ENCODE results near the gene DGKQ.

The DGKQ gene

DNA sequence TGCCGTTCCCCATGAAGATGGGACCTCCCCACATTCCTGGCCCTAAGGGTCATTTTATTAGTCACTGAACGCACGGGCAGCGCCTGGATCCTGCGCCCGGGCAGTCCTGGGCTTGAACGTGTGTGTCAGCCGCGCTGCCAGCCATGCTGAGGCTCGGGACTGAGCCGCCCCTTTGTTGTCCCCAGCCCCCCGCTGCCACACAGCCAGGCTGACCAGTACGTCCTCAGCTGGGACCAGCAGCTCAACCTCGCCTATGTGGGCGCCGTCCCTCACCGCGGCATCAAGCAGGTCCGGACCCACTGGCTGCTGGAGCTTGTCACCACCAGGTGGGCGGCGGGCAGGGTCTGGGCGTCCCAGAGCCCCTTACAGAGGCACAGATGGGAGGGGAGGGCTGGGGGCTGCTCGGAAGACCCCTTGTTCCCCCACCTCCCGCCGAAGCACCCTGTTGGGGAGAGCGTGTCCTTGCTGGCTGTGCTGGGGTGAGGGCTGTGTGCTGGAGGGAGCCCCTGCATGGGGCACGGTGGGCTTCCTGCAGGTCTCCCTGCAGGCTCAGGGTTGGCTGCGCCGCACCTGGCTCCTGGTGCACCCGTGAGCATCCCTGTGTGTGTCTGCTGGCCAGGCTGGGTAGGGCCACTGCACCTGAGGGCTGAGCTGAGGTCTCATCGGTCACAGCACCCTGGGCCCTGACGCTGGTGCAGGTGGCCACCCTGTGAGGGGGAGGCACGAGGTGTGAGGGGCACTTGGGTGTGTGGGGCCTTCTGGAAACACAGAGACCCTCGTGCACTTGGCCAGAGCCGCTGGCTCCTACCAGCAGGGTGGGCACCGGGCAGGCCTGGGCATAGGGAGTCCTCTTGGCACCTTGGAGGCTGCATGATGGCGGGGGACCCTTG is 14.5 kb upstream of the DGKQ start:
- TF ChIP-seq, protein P1, sequence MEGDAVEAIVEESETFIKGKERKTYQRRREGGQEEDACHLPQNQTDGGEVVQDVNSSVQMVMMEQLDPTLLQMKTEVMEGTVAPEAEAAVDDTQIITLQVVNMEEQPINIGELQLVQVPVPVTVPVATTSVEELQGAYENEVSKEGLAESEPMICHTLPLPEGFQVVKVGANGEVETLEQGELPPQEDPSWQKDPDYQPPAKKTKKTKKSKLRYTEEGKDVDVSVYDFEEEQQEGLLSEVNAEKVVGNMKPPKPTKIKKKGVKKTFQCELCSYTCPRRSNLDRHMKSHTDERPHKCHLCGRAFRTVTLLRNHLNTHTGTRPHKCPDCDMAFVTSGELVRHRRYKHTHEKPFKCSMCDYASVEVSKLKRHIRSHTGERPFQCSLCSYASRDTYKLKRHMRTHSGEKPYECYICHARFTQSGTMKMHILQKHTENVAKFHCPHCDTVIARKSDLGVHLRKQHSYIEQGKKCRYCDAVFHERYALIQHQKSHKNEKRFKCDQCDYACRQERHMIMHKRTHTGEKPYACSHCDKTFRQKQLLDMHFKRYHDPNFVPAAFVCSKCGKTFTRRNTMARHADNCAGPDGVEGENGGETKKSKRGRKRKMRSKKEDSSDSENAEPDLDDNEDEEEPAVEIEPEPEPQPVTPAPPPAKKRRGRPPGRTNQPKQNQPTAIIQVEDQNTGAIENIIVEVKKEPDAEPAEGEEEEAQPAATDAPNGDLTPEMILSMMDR (conservative IDR thresholded peaks at IDR 0.05; ENCODE audit: low read depth, low read length) = no peak
- peak overlapping the region; percentile 70 for H3K4me3 ChIP-seq (ENCODE audit: low read depth, low read length)
- peak; percentile 26 for DNase-seq (ENCODE audit: low read depth)

DNA sequence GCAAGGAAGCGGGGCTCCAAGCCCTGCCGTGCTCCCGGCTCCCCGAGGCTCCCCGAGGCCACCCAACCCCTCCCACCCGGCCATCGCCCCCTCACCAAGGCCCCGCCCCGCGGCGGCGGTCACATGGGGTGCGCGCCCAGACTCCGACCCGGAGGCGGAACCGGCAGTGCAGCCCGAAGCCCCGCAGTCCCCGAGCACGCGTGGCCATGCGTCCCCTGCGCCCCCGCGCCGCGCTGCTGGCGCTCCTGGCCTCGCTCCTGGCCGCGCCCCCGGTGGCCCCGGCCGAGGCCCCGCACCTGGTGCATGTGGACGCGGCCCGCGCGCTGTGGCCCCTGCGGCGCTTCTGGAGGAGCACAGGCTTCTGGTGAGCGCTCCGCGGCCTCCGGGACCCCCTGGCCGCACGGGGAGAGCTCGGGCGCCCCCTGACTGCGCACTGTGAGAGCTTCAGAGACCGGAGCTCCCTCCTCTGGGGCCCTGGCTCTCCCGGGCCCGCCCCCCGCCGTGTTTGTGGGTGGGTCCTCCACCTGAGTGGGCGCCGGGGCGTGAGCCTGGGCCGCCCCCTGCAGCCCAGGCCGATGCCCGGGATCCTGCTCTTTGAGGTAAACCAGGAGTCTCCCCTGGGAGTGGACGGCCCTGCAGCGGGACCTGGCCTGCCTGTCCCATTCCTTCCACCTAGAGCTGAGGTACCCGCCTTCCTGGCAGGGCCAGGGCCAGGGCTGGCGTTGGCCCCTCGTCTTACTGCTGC is 13.7 kb upstream of the DGKQ start, which contains the start of gene IDUA:
Gene IDUA, plus strand, starts transcription at position 166 of the 745 bp plus-strand sequence. Its CDS starts 41 bp downstream, at position 207.
- H3K4me3 ChIP-seq (ENCODE audit: low read depth, low read length) = peak within 1 kb of the TSS; percentile 70
- TF ChIP-seq, protein P1 (conservative IDR thresholded peaks at IDR 0.05; ENCODE audit: low read depth, low read length) = peak; percentile 60
- peak; percentile 67 for DNase-seq (ENCODE audit: low read depth)

DNA sequence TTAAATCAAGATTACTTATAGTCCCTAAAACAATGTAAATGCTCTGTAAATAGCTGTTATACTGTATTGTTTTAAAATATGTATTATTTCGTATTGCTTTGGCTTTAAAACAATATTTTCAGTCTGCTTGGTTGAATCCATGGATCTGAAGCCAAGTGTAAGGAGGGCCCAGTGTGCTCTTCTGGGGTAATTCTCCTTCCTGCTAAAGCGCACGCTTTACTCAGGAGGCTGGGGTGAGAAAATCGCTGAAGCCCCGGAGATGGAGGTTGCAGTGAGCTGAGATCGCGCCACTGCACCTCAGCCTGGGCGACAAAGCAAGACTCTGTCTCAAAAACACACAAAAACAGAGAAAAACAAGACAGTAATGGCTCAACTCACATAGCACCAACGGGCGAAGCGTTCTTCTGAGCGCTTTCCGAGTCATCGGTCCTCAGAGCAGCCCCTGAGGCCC is 13.1 kb upstream of the DGKQ start:
- TF ChIP-seq, protein P1 (conservative IDR thresholded peaks at IDR 0.05; ENCODE audit: low read depth, low read length) = no peak
- H3K4me3 ChIP-seq (ENCODE audit: low read depth, low read length) = peak overlapping the region; percentile 70
- no peak for DNase-seq (ENCODE audit: low read depth)

DNA sequence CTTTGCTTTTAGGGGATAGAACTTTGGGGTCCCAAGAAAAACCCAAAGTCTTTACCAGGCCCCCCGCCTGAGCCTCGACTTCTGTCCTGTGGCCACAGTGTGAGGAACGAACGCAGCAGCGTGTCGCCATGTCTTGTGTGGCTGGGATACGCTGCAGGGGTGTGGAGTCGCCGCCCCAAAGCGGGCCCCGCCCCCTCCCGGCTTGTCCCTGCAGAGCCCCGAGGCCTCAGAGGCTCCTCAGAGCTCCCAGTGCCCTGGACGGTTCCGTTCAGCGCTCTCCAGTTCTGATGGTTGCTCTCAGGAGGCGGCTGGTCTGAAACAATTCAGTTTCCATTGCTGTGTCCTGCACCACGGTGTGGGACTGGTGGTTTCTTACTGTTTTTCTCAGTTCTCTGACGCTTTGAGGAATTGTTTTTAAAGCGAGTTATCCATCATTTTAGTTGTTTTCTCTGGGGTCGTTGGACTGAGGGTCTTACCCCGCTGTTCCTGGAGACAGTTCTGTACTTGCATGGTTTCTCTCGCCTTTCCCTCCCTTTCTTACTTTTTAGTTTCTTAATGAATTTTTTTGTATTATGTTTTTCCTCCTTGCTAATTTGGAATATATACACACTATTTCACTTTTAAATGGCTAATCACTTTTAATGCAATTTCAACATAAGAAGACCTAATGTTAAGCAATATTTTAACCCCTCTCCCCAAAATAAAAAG is 11.9 kb upstream of the DGKQ start:
- DNase-seq (ENCODE audit: low read depth) = peak; percentile 29
- TF ChIP-seq, protein P1 (conservative IDR thresholded peaks at IDR 0.05; ENCODE audit: low read depth, low read length) = peak; percentile 6
- H3K4me3 ChIP-seq (ENCODE audit: low read depth, low read length) = peak overlapping the region; percentile 30

DNA sequence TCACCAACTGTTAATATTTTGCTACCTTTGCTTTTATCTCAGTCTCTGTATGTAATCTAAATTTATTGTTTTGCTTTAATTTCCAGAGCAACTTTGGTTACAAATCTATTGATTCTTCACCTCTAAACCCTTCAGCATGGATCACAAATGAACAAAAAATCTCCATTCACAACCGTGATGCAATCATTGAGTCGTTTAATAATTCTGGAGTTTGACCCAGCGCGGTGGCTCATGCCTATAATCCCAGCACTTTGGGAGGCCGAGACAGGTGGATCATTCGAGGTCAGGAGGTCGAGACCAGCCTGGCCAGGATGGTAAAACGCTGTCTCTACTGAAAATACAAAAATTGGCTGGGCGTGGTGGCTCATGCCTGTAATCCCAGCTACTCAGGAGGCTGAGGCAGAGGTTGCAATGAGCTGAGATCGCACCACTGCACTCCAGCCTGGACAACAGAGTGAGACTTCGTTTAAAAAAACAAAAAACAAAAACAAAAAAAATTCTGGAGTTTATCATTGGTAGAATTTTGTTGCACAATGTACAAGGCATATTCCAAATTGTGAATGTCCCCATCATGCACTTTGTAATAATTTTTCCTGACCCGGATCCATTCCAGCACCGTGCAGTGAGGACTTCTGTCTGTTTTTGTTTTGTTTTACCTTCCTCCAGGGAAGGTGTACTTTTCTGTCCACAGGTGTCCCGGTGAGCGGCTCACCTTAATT is 11.1 kb upstream of the DGKQ start:
- H3K4me3 ChIP-seq (ENCODE audit: low read depth, low read length) = no peak overlapping the region

More for the DNA sequence above, 11.1 kb upstream of the DGKQ start:
- no peak for DNase-seq (ENCODE audit: low read depth)
- TF ChIP-seq, protein P1 (conservative IDR thresholded peaks at IDR 0.05; ENCODE audit: low read depth, low read length) = no peak
